ENCODE measurements around the gene CCNY.

CCNY gene

GRCh38 chr10:35425595-35425994 is 89.3 kb downstream of the CCNY start:
- Histone ChIP-seq H3K9ac (no peak overlapping the region), H3K4me3 (IDR thresholded peaks at IDR 0.05; ENCODE audit: insufficient read depth, low read depth, low read length) (no peak overlapping the region), H3K27ac (no peak overlapping the region), H4K20me1 (ENCODE audit: insufficient read depth) (no peaks in the 10 kb centered on the region), H3K36me3 (ENCODE audit: insufficient read depth) (no peaks in the 10 kb centered on the region), H2AFZ (ENCODE audit: low read depth) (no peak overlapping the region), H3K4me2 (no peak overlapping the region), H3K27me3 (ENCODE audit: insufficient read depth, low read depth) (no peaks in the 10 kb centered on the region), H3K79me2 (ENCODE audit: insufficient read depth, low read depth) (no peaks in the 10 kb centered on the region; the same call in 1 of the 2 replicates), H3K4me1 (ENCODE audit: low read depth, poor library complexity, severe bottlenecking) (peaks cover 7% of the 10 kb centered on the region)
- TF ChIP-seq, protein P1, sequence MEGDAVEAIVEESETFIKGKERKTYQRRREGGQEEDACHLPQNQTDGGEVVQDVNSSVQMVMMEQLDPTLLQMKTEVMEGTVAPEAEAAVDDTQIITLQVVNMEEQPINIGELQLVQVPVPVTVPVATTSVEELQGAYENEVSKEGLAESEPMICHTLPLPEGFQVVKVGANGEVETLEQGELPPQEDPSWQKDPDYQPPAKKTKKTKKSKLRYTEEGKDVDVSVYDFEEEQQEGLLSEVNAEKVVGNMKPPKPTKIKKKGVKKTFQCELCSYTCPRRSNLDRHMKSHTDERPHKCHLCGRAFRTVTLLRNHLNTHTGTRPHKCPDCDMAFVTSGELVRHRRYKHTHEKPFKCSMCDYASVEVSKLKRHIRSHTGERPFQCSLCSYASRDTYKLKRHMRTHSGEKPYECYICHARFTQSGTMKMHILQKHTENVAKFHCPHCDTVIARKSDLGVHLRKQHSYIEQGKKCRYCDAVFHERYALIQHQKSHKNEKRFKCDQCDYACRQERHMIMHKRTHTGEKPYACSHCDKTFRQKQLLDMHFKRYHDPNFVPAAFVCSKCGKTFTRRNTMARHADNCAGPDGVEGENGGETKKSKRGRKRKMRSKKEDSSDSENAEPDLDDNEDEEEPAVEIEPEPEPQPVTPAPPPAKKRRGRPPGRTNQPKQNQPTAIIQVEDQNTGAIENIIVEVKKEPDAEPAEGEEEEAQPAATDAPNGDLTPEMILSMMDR (conservative IDR thresholded peaks at IDR 0.05; ENCODE audit: low read depth, low read length): no peak

DNA sequence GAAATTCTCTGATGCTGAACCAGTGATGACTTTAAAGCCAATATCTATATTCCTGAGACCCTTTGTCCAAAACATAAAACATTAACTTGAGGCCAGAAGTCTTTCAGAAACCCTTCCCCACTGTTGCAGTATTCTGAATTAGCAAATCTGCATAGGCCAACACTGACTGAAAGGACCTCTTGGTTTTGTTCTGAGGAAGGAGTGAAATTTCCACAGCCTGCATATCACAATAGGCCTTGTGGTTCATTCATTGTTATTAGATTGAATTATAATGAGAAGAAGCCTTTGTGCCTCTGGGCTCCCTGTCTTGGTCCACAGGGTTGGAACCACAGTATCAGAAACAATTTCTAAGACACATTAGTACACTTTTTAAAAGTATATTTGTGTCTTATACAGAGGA is 90.3 kb downstream of the CCNY start:
- H3K4me2 ChIP-seq: no peak overlapping the region
- H3K79me2 ChIP-seq (ENCODE audit: insufficient read depth, low read depth): no peaks in the 10 kb centered on the region; the same call in 1 of the 2 replicates
- TF ChIP-seq, protein P1 (conservative IDR thresholded peaks at IDR 0.05; ENCODE audit: low read depth, low read length): no peak

GRCh38 chr10:35427543-35427942 is 91.2 kb downstream of the CCNY start:
- H3K4me2 ChIP-seq: no peak overlapping the region
- TF ChIP-seq, protein P1 (conservative IDR thresholded peaks at IDR 0.05; ENCODE audit: low read depth, low read length): no peak
- no peaks in the 10 kb centered on the region for H3K36me3 ChIP-seq (ENCODE audit: insufficient read depth)
- H2AFZ ChIP-seq (ENCODE audit: low read depth): no peak overlapping the region
- H3K4me3 ChIP-seq (IDR thresholded peaks at IDR 0.05; ENCODE audit: insufficient read depth, low read depth, low read length): no peak overlapping the region
- no peaks in the 10 kb centered on the region for H3K27me3 ChIP-seq (ENCODE audit: insufficient read depth, low read depth)
- peaks cover 12% of the 10 kb centered on the region for H3K4me1 ChIP-seq (ENCODE audit: low read depth, poor library complexity, severe bottlenecking)
- H3K27ac ChIP-seq: no peak overlapping the region
- H4K20me1 ChIP-seq (ENCODE audit: insufficient read depth): no peaks in the 10 kb centered on the region
- no peaks in the 10 kb centered on the region; the same call in 1 of the 2 replicates for H3K79me2 ChIP-seq (ENCODE audit: insufficient read depth, low read depth)
- no peak overlapping the region for H3K9ac ChIP-seq

More for the DNA sequence above, 90.3 kb downstream of the CCNY start:
- H3K27ac ChIP-seq: no peak overlapping the region
- H3K4me3 ChIP-seq (IDR thresholded peaks at IDR 0.05; ENCODE audit: insufficient read depth, low read depth, low read length): no peak overlapping the region
- H4K20me1 ChIP-seq (ENCODE audit: insufficient read depth): no peaks in the 10 kb centered on the region
- no peak overlapping the region for H2AFZ ChIP-seq (ENCODE audit: low read depth)
- no peaks in the 10 kb centered on the region for H3K36me3 ChIP-seq (ENCODE audit: insufficient read depth)
- no peak overlapping the region for H3K9ac ChIP-seq
- H3K27me3 ChIP-seq (ENCODE audit: insufficient read depth, low read depth): no peaks in the 10 kb centered on the region
- peaks cover 7% of the 10 kb centered on the region for H3K4me1 ChIP-seq (ENCODE audit: low read depth, poor library complexity, severe bottlenecking)

- H3K79me2 ChIP-seq (ENCODE audit: insufficient read depth, low read depth): no peaks in the 10 kb centered on the region; the same call in 1 of the 2 replicates
- no peak overlapping the region for H3K27ac ChIP-seq
- TF ChIP-seq, protein P1 (conservative IDR thresholded peaks at IDR 0.05; ENCODE audit: low read depth, low read length): no peak
- no peaks in the 10 kb centered on the region for H3K36me3 ChIP-seq (ENCODE audit: insufficient read depth)
- H3K4me1 ChIP-seq (ENCODE audit: low read depth, poor library complexity, severe bottlenecking): peaks cover 21% of the 10 kb centered on the region
- no peak overlapping the region for H3K4me3 ChIP-seq (IDR thresholded peaks at IDR 0.05; ENCODE audit: insufficient read depth, low read depth, low read length)
- no peaks in the 10 kb centered on the region for H4K20me1 ChIP-seq (ENCODE audit: insufficient read depth)
- H3K4me2 ChIP-seq: no peak overlapping the region
- no peak overlapping the region for H3K9ac ChIP-seq
- H2AFZ ChIP-seq (ENCODE audit: low read depth): no peak overlapping the region
- H3K27me3 ChIP-seq (ENCODE audit: insufficient read depth, low read depth): no peaks in the 10 kb centered on the region
Measured at GRCh38 chr10:35428521-35428920, 92.2 kb downstream of the CCNY start.

Data from KMS-11 (cell line).